Hepatocyte (in vitro differentiated cells): Measurements from ENCODE around the gene PRAC2. TPM values are rescaled to one million over a fixed set of nuclear protein-coding genes. Genes with fewer than 3 reads are reported as not detected.
"Not testable (repeated sequence)": the region's sequence is repeated elsewhere in the genome, so short reads cannot be mapped to it uniquely, and the experiment has no call there.

Experiments used
- DNase-seq: peaks from one replicate; pipeline ENCODE4 v3.0.0-alpha.2; 2016; ENCODE audit warnings: low spot score
- H2AFZ ChIP-seq: fragments of 200-600 bp; sonication (generic); 2 replicates; pipeline ENCODE4 v1.6.0; 2016; ENCODE audit warnings: antibody characterized with exemption, mild to moderate bottlenecking
- H3K27ac ChIP-seq: fragments of 200-600 bp; sonication (generic); 2 replicates; pipeline ENCODE4 v1.5.1; 2016; ENCODE audit warnings: mild to moderate bottlenecking
- H3K27me3 ChIP-seq: fragments of 200-600 bp; sonication (generic); 2 replicates; pipeline ENCODE4 v1.6.1; 2016
- H3K36me3 ChIP-seq: fragments of 200-600 bp; sonication (generic); replicated peaks from 2 replicates; pipeline ENCODE4 v1.5.1; 2016; ENCODE audit warnings: low read depth; ENCODE audit not compliant: insufficient read depth
- H3K4me1 ChIP-seq: fragments of 200-600 bp; sonication (generic); 2 replicates; pipeline ENCODE4 v1.5.1; 2016; ENCODE audit warnings: mild to moderate bottlenecking, moderate library complexity; ENCODE audit not compliant: insufficient read depth
- H3K4me2 ChIP-seq: fragments of 200-600 bp; sonication (generic); 2 replicates; pipeline ENCODE4 v1.6.0; 2016
- H3K4me3 ChIP-seq: fragments of 200-600 bp; sonication (generic); 2 replicates; pipeline ENCODE4 v1.5.1; 2016; ENCODE audit warnings: mild to moderate bottlenecking
- H3K79me2 ChIP-seq: fragments of 200-600 bp; sonication (generic); 2 replicates; pipeline ENCODE4 v1.6.0; 2017; ENCODE audit warnings: mild to moderate bottlenecking
- H3K9me2 ChIP-seq: fragments of 200-600 bp; sonication (generic); replicated peaks from 2 replicates; pipeline ENCODE4 v1.6.0; 2017; ENCODE audit warnings: mild to moderate bottlenecking; ENCODE audit not compliant: insufficient read depth
- H3K9me3 ChIP-seq: fragments of 200-600 bp; sonication (generic); 2 replicates; pipeline ENCODE4 v1.5.1; 2016; ENCODE audit warnings: low read depth, mild to moderate bottlenecking
- H4K20me1 ChIP-seq: fragments of 200-600 bp; sonication (generic); 2 replicates; pipeline ENCODE4 v1.6.0; 2016; ENCODE audit warnings: mild to moderate bottlenecking; ENCODE audit not compliant: insufficient read depth, poor library complexity, severe bottlenecking
- CTCF ChIP-seq: fragments of 200-600 bp; sonication (generic); IDR thresholded peaks from 2 replicates; pipeline ENCODE4 v1.5.1; 2016; ENCODE audit warnings: antibody characterized with exemption, mild to moderate bottlenecking; ENCODE audit not compliant: poor library complexity
- EZH2 ChIP-seq: fragments of 200-600 bp; sonication (generic); IDR thresholded peaks from 2 replicates; pipeline ENCODE4 v1.6.1; 2016; ENCODE audit warnings: antibody characterized with exemption, mild to moderate bottlenecking, borderline replicate concordance
- EZH2phosphoT487 ChIP-seq: fragments of 200-600 bp; sonication (generic); IDR thresholded peaks from one replicate; pipeline ENCODE4 v1.6.1; 2018; ENCODE audit warnings: antibody characterized with exemption, mild to moderate bottlenecking, low read depth, moderate library complexity; ENCODE audit not compliant: unreplicated experiment, severe bottlenecking
- WGBS: methylation state at CpG from one replicate; pipeline ENCODE4 v1.1.6; 2016; ENCODE audit warnings: low lambda C conversion rate; ENCODE audit errors: missing lambda C conversion rate; 5-methylcytosine and 5-hydroxymethylcytosine counted together
- polyA plus RNA-seq: library from polyadenylated mRNA; unstranded; fragments of >200 nt; fragmentation: Nextera tagmentation; extraction: Ambion mirVana; gene quantifications from 2 replicates; pipeline ENCODE4 v1.2.1, GENCODE V29; 2016
- total RNA-seq: library from RNA; depleted of rRNA; stranded (reverse); fragments of >200 nt; gene quantifications from 2 replicates; pipeline ENCODE4 v1.2.3, GENCODE V29; 2014

The PRAC2 gene
- total and polyA plus RNA-seq, 2 experiments from 2014 or later, result 1.5 TPM; not detected in 1

GRCh38 chr17:48704361-48705248, 18.4 kb upstream of the PRAC2 start:
- Histone ChIP-seq H3K4me3 (no peak overlapping the region), H3K27ac (no peak overlapping the region), H3K4me2 (no peak overlapping the region), H4K20me1 (no peaks in the 10 kb centered on the region), H3K9me3 (no peaks in the 10 kb centered on the region), H3K27me3 (peaks cover 94% of the 10 kb centered on the region), H3K4me1 (no peaks in the 10 kb centered on the region), H3K36me3 (no peaks in the 10 kb centered on the region), H3K9me2 (no peaks in the 10 kb centered on the region), H2AFZ (no peak overlapping the region), H3K79me2 (no peaks in the 10 kb centered on the region)
- TF ChIP-seq EZH2phosphoT487, result no peak
- TF ChIP-seq EZH2, result no peak
- no peak for TF ChIP-seq CTCF
- 80% methylated on average over 11 of the region's 11 CpGs for WGBS
- DNase-seq, result no peak

- H3K27ac ChIP-seq, result no peak overlapping the region
- WGBS, result 73% methylated on average over 4 of the region's 4 CpGs
Measured at GRCh38 chr17:48711128-48711527, 11.9 kb upstream of the PRAC2 start.

GRCh38 chr17:48715496-48716399, 7.2 kb upstream of the PRAC2 start:
- Histone ChIP-seq H3K27me3 (peaks cover 94% of the 10 kb centered on the region), H3K4me3 (no peak overlapping the region), H4K20me1 (no peaks in the 10 kb centered on the region), H3K4me1 (peaks cover 11% of the 10 kb centered on the region), H3K9me2 (no peaks in the 10 kb centered on the region), H2AFZ (no peak overlapping the region), H3K4me2 (no peak overlapping the region), H3K79me2 (no peaks in the 10 kb centered on the region), H3K9me3 (no peaks in the 10 kb centered on the region), H3K36me3 (no peaks in the 10 kb centered on the region), H3K27ac (no peak overlapping the region)
- 45% methylated on average over 5 of the region's 5 CpGs for WGBS
- no peak for TF ChIP-seq CTCF
- no peak for TF ChIP-seq EZH2
- TF ChIP-seq EZH2phosphoT487, result no peak
- DNase-seq, result no peak

More at GRCh38 chr17:48711128-48711527, 11.9 kb upstream of the PRAC2 start:
- H3K4me1 ChIP-seq, result no peaks in the 10 kb centered on the region
- H2AFZ ChIP-seq, result no peak overlapping the region
- no peaks in the 10 kb centered on the region for H4K20me1 ChIP-seq
- no peaks in the 10 kb centered on the region for H3K36me3 ChIP-seq
- no peak for DNase-seq
- H3K4me3 ChIP-seq, result no peak overlapping the region
- TF ChIP-seq CTCF (no peak), EZH2 (no peak), EZH2phosphoT487 (no peak)
- H3K79me2 ChIP-seq, result no peaks in the 10 kb centered on the region
- no peak overlapping the region for H3K4me2 ChIP-seq
- peaks cover 91% of the 10 kb centered on the region for H3K27me3 ChIP-seq
- no peaks in the 10 kb centered on the region for H3K9me3 ChIP-seq
- H3K9me2 ChIP-seq, result no peaks in the 10 kb centered on the region

- not testable (repeated sequence) for H3K4me3 ChIP-seq, H3K27ac ChIP-seq, H3K9me3 ChIP-seq, H3K79me2 ChIP-seq, H3K9me2 ChIP-seq, H4K20me1 ChIP-seq, H3K36me3 ChIP-seq, H3K4me2 ChIP-seq, DNase-seq, H2AFZ ChIP-seq
- WGBS, result 83% methylated on average over 3 of the region's 3 CpGs
- Histone ChIP-seq H3K4me1 (peaks cover 11% of the 10 kb centered on the region), H3K27me3 (peaks cover 94% of the 10 kb centered on the region)
Measured at GRCh38 chr17:48716549-48716948, 6.4 kb upstream of the PRAC2 start.
